Heart left ventricle (tissue), 13 donors: ENCODE results near the gene ATPAF1.

ENCODE experiments used
- CTCF ChIP-seq, 12 donors: fragments of 200-600 bp; sonication (generic) in 4 of 12; IDR thresholded peaks; one replicate each; pipeline versions ENCODE4 v1.5.0 to v1.8.0; 2018 to 2022; ENCODE audit warnings: antibody characterized with exemption in 12 of 12, mild to moderate bottlenecking in 5 of 12
- POLR2A ChIP-seq, 2 donors: fragments of 450-650 bp; IDR thresholded peaks; one replicate each; pipeline ENCODE4 v1.6.1; 2017; ENCODE audit warnings: antibody characterized with exemption in 2 of 2, mild to moderate bottlenecking in 2 of 2, moderate library complexity in 2 of 2
- donor health status: ischemic (EF 13 %, LVEDD 7.1; RV severe dilation, severe dysfunction).
- donor health status: DM: no; HTN: yes; CAD: no.
- donor health status: DM: no; HTN: no; CAD: no.
- donor health status: ischemic (EF 25% LVEDD 6.9; RV normal size, moderate dysfunction).
- donor health status: ischemic (EF 25% LVEDD 5.7; RV mildly dilated, moderate dysfunction).
- donor health status: ischemic (EF 35%, LVEDD 5.7; RV mildly dilated, moderate dysfunction).
- donor health status: nonischemic (EF 11% LVEDD 7.7; RV severe dilation, severe dysfunction).
- donor health status: DM: yes; HTN: yes; CAD: no.
- donor health status: PGD.
- donor health status: ischemic (EF 29% LVEDD 5.4; RV normal size, mild dysfunction).
- donor health status: nonischemic (EF 23%, LVEDD 6.1; RV moderate dilation, normal function).

- TF ChIP-seq CTCF (IDR thresholded peaks at IDR 0.05): no peak
- no peak for TF ChIP-seq POLR2A (IDR thresholded peaks at IDR 0.05)
Observed at GRCh38 chr1:46647611-46648010, 20.6 kb downstream of the ATPAF1 start.
